GM19395 (cell line): ENCODE results near the gene SCARB1.
"Not testable (repeated sequence)": the region's sequence is repeated elsewhere in the genome, so short reads cannot be mapped to it uniquely, and the experiment has no call there.

Experiments used
- ATAC-seq: cut with Tn5 transposase; IDR thresholded peaks from one replicate; pipeline ENCODE4 v1.9.1; 2021; ENCODE audit warnings: mild to moderate bottlenecking, moderate library complexity; ENCODE audit not compliant: unreplicated experiment

The SCARB1 gene

GRCh38 chr12:124884587-124885438, 21.1 kb upstream of the SCARB1 start:
- ATAC-seq: peak; percentile 91

GRCh38 chr12:124883263-124884130, 19.8 kb upstream of the SCARB1 start:
- no peak for ATAC-seq

- ATAC-seq: no peak
These were observed 17.5 kb upstream of the SCARB1 start for GRCh38 chr12:124881123-124881522.

- ATAC-seq: not testable (repeated sequence)
These were observed 16.7 kb upstream of the SCARB1 start for GRCh38 chr12:124880335-124880734.

- ATAC-seq: no peak
These were observed 15.3 kb upstream of the SCARB1 start for GRCh38 chr12:124878795-124879516.

- ATAC-seq: no peak
These were observed 13.8 kb upstream of the SCARB1 start for GRCh38 chr12:124877423-124877822.

- no peak for ATAC-seq
These were observed 12.5 kb upstream of the SCARB1 start for GRCh38 chr12:124876171-124876570.

- no peak for ATAC-seq
These were observed 12.1 kb upstream of the SCARB1 start for GRCh38 chr12:124875803-124876132.

GRCh38 chr12:124874988-124875802, 11.5 kb upstream of the SCARB1 start:
- no peak for ATAC-seq

GRCh38 chr12:124874188-124874587, 10.5 kb upstream of the SCARB1 start:
- ATAC-seq: no peak

- no peak for ATAC-seq
These were observed 8.5 kb upstream of the SCARB1 start for GRCh38 chr12:124872068-124872719.

GRCh38 chr12:124871297-124871696, 7.6 kb upstream of the SCARB1 start:
- no peak for ATAC-seq

GRCh38 chr12:124870515-124870914, 6.9 kb upstream of the SCARB1 start:
- no peak for ATAC-seq

- no peak for ATAC-seq
These were observed 5.5 kb upstream of the SCARB1 start for GRCh38 chr12:124869059-124869665.

GRCh38 chr12:124868252-124869058, 4.8 kb upstream of the SCARB1 start:
- ATAC-seq: no peak

- no peak for ATAC-seq
These were observed 3.8 kb upstream of the SCARB1 start for GRCh38 chr12:124867401-124867930.

- ATAC-seq: no peak
These were observed 3.3 kb upstream of the SCARB1 start for GRCh38 chr12:124866883-124867400.

- no peak for ATAC-seq
These were observed 2.7 kb upstream of the SCARB1 start for GRCh38 chr12:124866195-124866882.
